Fibroblast of lung (primary cell): ENCODE measurements around the gene RAB40B. TPM values are rescaled to one million over a fixed set of nuclear protein-coding genes. Genes with fewer than 3 reads are reported as not detected.

Experiments used
- DNase-seq, 2 donors: peaks; one replicate each; pipeline versions ENCODE4 v3.0.0 to v3.0.0-alpha.2; 2010; ENCODE audit warnings: low read depth in 2 of 2
- H2AFZ ChIP-seq: 2 replicates; pipeline ENCODE4 v1.5.1; 2012; ENCODE audit warnings: low read length, control low read depth, inconsistent platforms
- H3K27ac ChIP-seq: 2 replicates; pipeline ENCODE4 v1.5.1; 2011; ENCODE audit warnings: low read length, control low read depth; ENCODE audit not compliant: insufficient read depth
- H3K27me3 ChIP-seq: 2 replicates; pipeline ENCODE4 v1.5.1; 2011; ENCODE audit warnings: mild to moderate bottlenecking, low read length; ENCODE audit not compliant: control insufficient read depth, insufficient read depth
- H3K36me3 ChIP-seq: 2 replicates; pipeline ENCODE4 v1.5.1; 2011; ENCODE audit warnings: low read length; ENCODE audit not compliant: control insufficient read depth, insufficient read depth
- H3K4me1 ChIP-seq: 2 replicates; pipeline ENCODE4 v1.5.1; 2011; ENCODE audit warnings: low read length; ENCODE audit not compliant: control insufficient read depth, insufficient read depth; ENCODE audit errors: extremely low read depth
- H3K4me2 ChIP-seq: 2 replicates; pipeline ENCODE4 v1.5.1; 2011; ENCODE audit warnings: low read length, control low read depth; ENCODE audit not compliant: insufficient read depth; ENCODE audit errors: extremely low read depth
- H3K4me3 ChIP-seq, 4 experiments: fragments of 200-600 bp in 1 of 4; sonication (generic) in 1 of 4; replicated peaks in 1 of 4; 2 replicates each; pipeline ENCODE4 v1.5.1; 2011 to 2016; ENCODE audit warnings: low read length in 4 of 4, low read depth in 3 of 4, mild to moderate bottlenecking in 3 of 4, control low read depth in 2 of 4, inconsistent platforms in 1 of 4, mixed read lengths in 1 of 4; ENCODE audit not compliant: insufficient read depth in 1 of 4; ENCODE audit errors: control extremely low read depth in 1 of 4
- H3K79me2 ChIP-seq: 2 replicates; pipeline ENCODE4 v1.5.1; 2012; ENCODE audit warnings: mild to moderate bottlenecking, low read length, inconsistent platforms; ENCODE audit not compliant: control insufficient read depth, insufficient read depth
- H3K9ac ChIP-seq: 2 replicates; pipeline ENCODE4 v1.5.1; 2011; ENCODE audit warnings: mild to moderate bottlenecking, low read length, control low read depth; ENCODE audit not compliant: insufficient read depth
- H3K9me3 ChIP-seq: 2 replicates; pipeline ENCODE4 v1.5.1; 2012; ENCODE audit warnings: low read depth, low read length; ENCODE audit not compliant: control insufficient read depth, insufficient read depth
- H4K20me1 ChIP-seq: 2 replicates; pipeline ENCODE4 v1.5.1; 2011; ENCODE audit warnings: low read length; ENCODE audit not compliant: control insufficient read depth, insufficient read depth; ENCODE audit errors: extremely low read depth
- CTCF ChIP-seq, 2 donors: IDR thresholded peaks in 1 of 2; conservative IDR thresholded peaks in 1 of 2; 1 replicate in 1 of 2; 2 replicates in 1 of 2; pipeline ENCODE4 v1.5.1; 2011 to 2012; ENCODE audit warnings: low read length in 2 of 2, control low read depth in 1 of 2, inconsistent platforms in 1 of 2, low read depth in 1 of 2, mild to moderate bottlenecking in 1 of 2
- EZH2 ChIP-seq: IDR thresholded peaks from 2 replicates; pipeline ENCODE4 v1.5.1; 2012; ENCODE audit warnings: low read length, control low read depth, mild to moderate bottlenecking; ENCODE audit errors: missing control alignments
- polyA plus RNA-seq, 2 donors: library from polyadenylated mRNA; depleted of rRNA in 1 of 2; stranded (reverse) in 1 of 2; unstranded in 1 of 2; fragments of >200 nt; gene quantifications; 2 replicates each; pipeline ENCODE4 v1.2.1, GENCODE V29; 2011 to 2012; ENCODE audit warnings: missing spikeins in 1 of 2
- total RNA-seq: library from RNA; depleted of rRNA; stranded (reverse); fragments of >200 nt; gene quantifications from 2 replicates; pipeline ENCODE4 v1.2.1, GENCODE V29; 2014

Gene RAB40B
- total and polyA plus RNA-seq, 2 donors (not counting 1 experiment from before 2014, with no cell fraction given): 3.3 TPM

- Histone ChIP-seq H3K9ac (no peak overlapping the region), H3K79me2 (no peaks in the 10 kb centered on the region), H3K36me3 (no peaks in the 10 kb centered on the region), H3K9me3 (no peaks in the 10 kb centered on the region), H3K4me3 (no peak overlapping the region), H3K4me1 (no peaks in the 10 kb centered on the region), H2AFZ (no peak overlapping the region), H4K20me1 (no peaks in the 10 kb centered on the region), H3K4me2 (no peak overlapping the region), H3K27me3 (no peaks in the 10 kb centered on the region), H3K27ac (no peak overlapping the region)
- DNase-seq: no peak
- TF ChIP-seq CTCF (conservative IDR thresholded peaks at IDR 0.05 in 1 of 2, IDR thresholded peaks at IDR 0.05 in 1 of 2; ENCODE audit: low read depth in 1 of 2, low read length in 2 of 2) (no peak), EZH2 (no peak)
Measured at GRCh38 chr17:82681547-82681946, 17.0 kb downstream of the RAB40B start.

DNA sequence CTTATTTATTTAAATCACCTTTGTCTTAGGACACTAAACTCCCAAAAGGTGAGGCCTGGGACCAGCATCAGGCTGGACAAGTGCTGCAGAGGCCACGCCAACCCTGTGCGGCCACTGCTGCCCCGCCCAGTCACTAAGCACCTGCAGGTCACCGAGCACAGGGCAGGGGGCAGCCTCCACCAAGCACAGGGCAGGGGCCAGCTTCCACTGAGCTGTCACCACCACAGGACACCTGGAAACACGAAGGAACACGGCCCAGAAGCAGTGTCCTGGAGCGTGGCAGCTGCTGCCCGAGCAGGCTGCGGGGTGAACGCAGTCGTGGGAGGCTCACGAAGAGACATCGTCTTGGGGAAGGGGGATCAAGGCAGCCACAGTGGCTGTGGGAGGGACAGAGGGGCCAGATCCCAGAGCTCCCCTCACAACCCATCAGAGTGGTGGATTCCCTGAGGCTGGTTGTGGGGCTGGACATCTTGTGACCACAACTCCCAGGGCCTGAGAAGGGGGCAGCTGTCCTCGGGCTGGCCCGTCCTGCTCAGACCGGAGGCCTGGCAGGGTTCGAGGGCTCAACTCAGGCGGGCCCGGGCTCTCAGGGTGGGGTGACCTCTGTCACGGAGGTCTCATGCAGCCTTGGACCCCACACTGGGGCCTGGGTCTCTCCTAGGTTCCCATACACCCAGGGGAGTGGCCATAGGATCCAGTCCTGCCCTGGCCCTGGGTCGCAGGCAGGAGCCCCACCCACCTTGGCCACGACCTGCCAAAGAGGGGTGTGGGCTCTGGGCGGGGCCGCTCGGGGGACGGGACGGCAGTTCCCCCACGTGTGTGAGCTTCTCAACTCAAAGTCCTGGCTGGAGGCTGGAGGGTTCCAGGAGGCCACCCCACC, 18.7 kb downstream of the RAB40B start:
- H3K4me2 ChIP-seq: no peak overlapping the region
- no peak for DNase-seq
- H4K20me1 ChIP-seq: no peaks in the 10 kb centered on the region
- H3K36me3 ChIP-seq: no peaks in the 10 kb centered on the region
- no peaks in the 10 kb centered on the region for H3K27me3 ChIP-seq
- no peak overlapping the region for H3K9ac ChIP-seq
- H2AFZ ChIP-seq: no peak overlapping the region
- no peaks in the 10 kb centered on the region for H3K79me2 ChIP-seq
- H3K27ac ChIP-seq: no peak overlapping the region
- no peak overlapping the region for H3K4me3 ChIP-seq
- H3K9me3 ChIP-seq: no peaks in the 10 kb centered on the region
- no peak for TF ChIP-seq CTCF (conservative IDR thresholded peaks at IDR 0.05 in 1 of 2, IDR thresholded peaks at IDR 0.05 in 1 of 2; ENCODE audit: low read depth in 1 of 2, low read length in 2 of 2)
- TF ChIP-seq EZH2: no peak
- H3K4me1 ChIP-seq: no peaks in the 10 kb centered on the region

DNA sequence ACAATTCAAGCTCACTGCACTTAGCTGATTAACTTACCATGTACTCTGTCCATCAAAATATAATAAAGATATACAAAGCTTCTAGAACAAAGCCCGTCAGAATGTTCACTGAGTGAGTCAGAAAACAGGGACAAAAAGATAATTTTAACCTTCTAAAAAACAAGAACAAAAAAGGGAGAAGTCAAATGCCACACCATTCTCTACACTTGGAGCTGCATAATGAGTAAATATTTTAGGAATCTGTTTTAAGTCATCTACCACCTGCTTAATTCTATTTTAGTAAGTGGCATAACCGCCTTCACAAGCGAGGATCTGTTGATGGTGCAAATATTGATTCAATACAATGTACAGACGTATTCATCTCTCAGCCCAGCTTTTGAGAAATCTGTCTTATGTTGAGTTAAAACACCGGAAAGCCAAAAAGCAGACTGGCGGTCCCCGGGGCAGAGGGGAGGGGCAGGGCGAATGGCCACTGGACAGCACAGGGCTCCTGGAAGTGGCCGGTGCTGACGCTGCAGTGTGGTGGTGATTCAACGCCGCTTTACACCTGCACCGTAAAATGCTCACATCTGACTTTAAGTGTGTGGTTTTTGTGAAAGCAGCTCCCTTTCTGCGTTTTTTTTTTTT, 20.1 kb downstream of the RAB40B start:
- H3K9ac ChIP-seq: no peak overlapping the region
- no peaks in the 10 kb centered on the region for H3K27me3 ChIP-seq
- H3K79me2 ChIP-seq: no peaks in the 10 kb centered on the region
- H3K9me3 ChIP-seq: no peaks in the 10 kb centered on the region
- no peaks in the 10 kb centered on the region for H3K4me1 ChIP-seq
- H3K27ac ChIP-seq: no peak overlapping the region
- no peak for TF ChIP-seq CTCF (conservative IDR thresholded peaks at IDR 0.05 in 1 of 2, IDR thresholded peaks at IDR 0.05 in 1 of 2; ENCODE audit: low read depth in 1 of 2, low read length in 2 of 2)
- no peak for TF ChIP-seq EZH2
- no peak overlapping the region for H3K4me2 ChIP-seq
- no peak for DNase-seq
- H3K4me3 ChIP-seq: no peak overlapping the region
- no peak overlapping the region for H2AFZ ChIP-seq
- H3K36me3 ChIP-seq: no peaks in the 10 kb centered on the region
- no peaks in the 10 kb centered on the region for H4K20me1 ChIP-seq
